ENCODE measurements around the gene NR5A2.

DNA sequence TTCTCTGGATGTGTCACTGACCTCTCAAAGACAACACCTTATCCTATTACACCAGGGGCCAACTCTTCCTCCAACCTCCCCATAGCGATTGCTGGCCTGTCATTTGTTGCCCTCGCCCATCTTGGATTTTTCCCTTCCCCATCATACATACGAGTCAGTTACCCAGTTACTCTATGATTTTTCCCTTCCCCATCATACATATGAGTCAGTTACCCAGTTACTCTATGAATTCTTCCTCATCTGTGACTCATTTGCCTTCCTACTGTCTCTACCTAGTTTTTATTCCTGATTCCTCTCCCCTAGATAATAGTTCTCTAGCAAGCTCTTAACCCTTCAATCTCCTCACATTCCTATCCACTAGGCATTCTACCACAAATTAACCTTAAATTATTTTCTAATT is 178.8 kb downstream of the NR5A2 start:
- TF ChIP-seq RFX5 (IDR thresholded peaks at IDR 0.05; ENCODE audit: low read depth, low read length) (no peak), EGR1 (IDR thresholded peaks at IDR 0.05; ENCODE audit: borderline replicate concordance in 1 of 2, low read depth in 2 of 2, low read length in 2 of 2) (no peak), BCL11A (IDR thresholded peaks at IDR 0.05; ENCODE audit: low read depth, low read length) (no peak), POLR2AphosphoS2 (IDR thresholded peaks at IDR 0.05; ENCODE audit: low read depth, low read length) (no peak), NFYB (IDR thresholded peaks at IDR 0.05; ENCODE audit: insufficient read depth, low read depth, low read length) (no peak), SIX5 (IDR thresholded peaks at IDR 0.05; ENCODE audit: low read depth, low read length, severe bottlenecking) (no peak)
- TF ChIP-seq, protein P1, sequence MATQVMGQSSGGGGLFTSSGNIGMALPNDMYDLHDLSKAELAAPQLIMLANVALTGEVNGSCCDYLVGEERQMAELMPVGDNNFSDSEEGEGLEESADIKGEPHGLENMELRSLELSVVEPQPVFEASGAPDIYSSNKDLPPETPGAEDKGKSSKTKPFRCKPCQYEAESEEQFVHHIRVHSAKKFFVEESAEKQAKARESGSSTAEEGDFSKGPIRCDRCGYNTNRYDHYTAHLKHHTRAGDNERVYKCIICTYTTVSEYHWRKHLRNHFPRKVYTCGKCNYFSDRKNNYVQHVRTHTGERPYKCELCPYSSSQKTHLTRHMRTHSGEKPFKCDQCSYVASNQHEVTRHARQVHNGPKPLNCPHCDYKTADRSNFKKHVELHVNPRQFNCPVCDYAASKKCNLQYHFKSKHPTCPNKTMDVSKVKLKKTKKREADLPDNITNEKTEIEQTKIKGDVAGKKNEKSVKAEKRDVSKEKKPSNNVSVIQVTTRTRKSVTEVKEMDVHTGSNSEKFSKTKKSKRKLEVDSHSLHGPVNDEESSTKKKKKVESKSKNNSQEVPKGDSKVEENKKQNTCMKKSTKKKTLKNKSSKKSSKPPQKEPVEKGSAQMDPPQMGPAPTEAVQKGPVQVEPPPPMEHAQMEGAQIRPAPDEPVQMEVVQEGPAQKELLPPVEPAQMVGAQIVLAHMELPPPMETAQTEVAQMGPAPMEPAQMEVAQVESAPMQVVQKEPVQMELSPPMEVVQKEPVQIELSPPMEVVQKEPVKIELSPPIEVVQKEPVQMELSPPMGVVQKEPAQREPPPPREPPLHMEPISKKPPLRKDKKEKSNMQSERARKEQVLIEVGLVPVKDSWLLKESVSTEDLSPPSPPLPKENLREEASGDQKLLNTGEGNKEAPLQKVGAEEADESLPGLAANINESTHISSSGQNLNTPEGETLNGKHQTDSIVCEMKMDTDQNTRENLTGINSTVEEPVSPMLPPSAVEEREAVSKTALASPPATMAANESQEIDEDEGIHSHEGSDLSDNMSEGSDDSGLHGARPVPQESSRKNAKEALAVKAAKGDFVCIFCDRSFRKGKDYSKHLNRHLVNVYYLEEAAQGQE (IDR thresholded peaks at IDR 0.05; ENCODE audit: low read depth, low read length): no peak
- TF ChIP-seq, protein P2, sequence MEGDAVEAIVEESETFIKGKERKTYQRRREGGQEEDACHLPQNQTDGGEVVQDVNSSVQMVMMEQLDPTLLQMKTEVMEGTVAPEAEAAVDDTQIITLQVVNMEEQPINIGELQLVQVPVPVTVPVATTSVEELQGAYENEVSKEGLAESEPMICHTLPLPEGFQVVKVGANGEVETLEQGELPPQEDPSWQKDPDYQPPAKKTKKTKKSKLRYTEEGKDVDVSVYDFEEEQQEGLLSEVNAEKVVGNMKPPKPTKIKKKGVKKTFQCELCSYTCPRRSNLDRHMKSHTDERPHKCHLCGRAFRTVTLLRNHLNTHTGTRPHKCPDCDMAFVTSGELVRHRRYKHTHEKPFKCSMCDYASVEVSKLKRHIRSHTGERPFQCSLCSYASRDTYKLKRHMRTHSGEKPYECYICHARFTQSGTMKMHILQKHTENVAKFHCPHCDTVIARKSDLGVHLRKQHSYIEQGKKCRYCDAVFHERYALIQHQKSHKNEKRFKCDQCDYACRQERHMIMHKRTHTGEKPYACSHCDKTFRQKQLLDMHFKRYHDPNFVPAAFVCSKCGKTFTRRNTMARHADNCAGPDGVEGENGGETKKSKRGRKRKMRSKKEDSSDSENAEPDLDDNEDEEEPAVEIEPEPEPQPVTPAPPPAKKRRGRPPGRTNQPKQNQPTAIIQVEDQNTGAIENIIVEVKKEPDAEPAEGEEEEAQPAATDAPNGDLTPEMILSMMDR (IDR thresholded peaks at IDR 0.05 in 2 of 3, conservative IDR thresholded peaks at IDR 0.05 in 1 of 3; ENCODE audit: control insufficient read depth in 2 of 3, extremely low read depth in 1 of 3, insufficient read depth in 1 of 3, low read depth in 3 of 3, low read length in 3 of 3): no peak

Data from GM12878 (cell line).